ENCODE data around the gene PTPRE. TPM values are rescaled to one million over a fixed set of nuclear protein-coding genes. Genes with fewer than 3 reads are reported as not detected.

PTPRE gene
- polyA plus RNA-seq, 1 donor (not counting 4 experiments of a cell fraction or from before 2014, with no cell fraction given) = 15.1 TPM

- Histone ChIP-seq H3K79me2 (ENCODE audit: control insufficient read depth, insufficient read depth, low read length) (peaks cover 3% of the 10 kb centered on the region), H3K9me3 (ENCODE audit: control insufficient read depth, low read depth, low read length) (no peaks in the 10 kb centered on the region), H2AFZ (ENCODE audit: control insufficient read depth, low read length) (no peak overlapping the region), H3K4me1 (ENCODE audit: control insufficient read depth, extremely low read depth, insufficient read depth, low read length) (peaks cover 8% of the 10 kb centered on the region), H3K4me3 (ENCODE audit: control insufficient read depth in 2 of 3, extremely low read depth in 1 of 3, insufficient read depth in 2 of 3, low read depth in 1 of 3, low read length in 3 of 3) (no peak overlapping the region), H3K9me1 (ENCODE audit: control insufficient read depth, extremely low read depth, insufficient read depth, low read length) (peaks cover 2% of the 10 kb centered on the region), H3K9ac (ENCODE audit: control insufficient read depth, extremely low read depth, insufficient read depth, low read length) (no peak overlapping the region), H3K4me2 (ENCODE audit: control insufficient read depth, extremely low read depth, insufficient read depth, low read depth, low read length) (no peak overlapping the region), H4K20me1 (ENCODE audit: control insufficient read depth, extremely low read depth, insufficient read depth, low read length) (peaks cover 4% of the 10 kb centered on the region), H3K36me3 (ENCODE audit: control insufficient read depth in 2 of 2, extremely low read depth in 1 of 2, insufficient read depth in 2 of 2, low read length in 2 of 2) (peaks cover 49 to 52% of the 10 kb centered on the region in 2 experiments), H3K27ac (ENCODE audit: control insufficient read depth, insufficient read depth, low read length) (no peak overlapping the region), H3K27me3 (ENCODE audit: control insufficient read depth, extremely low read depth, insufficient read depth, low read length) (no peaks in the 10 kb centered on the region)
- TF ChIP-seq EZH2 (IDR thresholded peaks at IDR 0.05; ENCODE audit: low read length) (no peak), CTCF (optimal IDR thresholded peaks at IDR 0.05 in 1 of 3, IDR thresholded peaks at IDR 0.05 in 1 of 3, conservative IDR thresholded peaks at IDR 0.05 in 1 of 3; ENCODE audit: extremely low read depth in 1 of 3, insufficient read depth in 2 of 3, low read length in 3 of 3) (no peak)
- dilution Hi-C loops (cut with MboI; ENCODE audit: extremely low pct_ligation_motif_present, low sequenced_read_pairs) = no loop called here
- no peak for DNase-seq (ENCODE audit: low read depth, low spot score)
- FAIRE-seq = no peak
Measured at GRCh38 chr10:128058106-128058749, 151.3 kb downstream of the PTPRE start.

- Histone ChIP-seq H3K4me3 (ENCODE audit: control insufficient read depth in 2 of 3, extremely low read depth in 1 of 3, insufficient read depth in 2 of 3, low read depth in 1 of 3, low read length in 3 of 3) (no peak overlapping the region), H3K9ac (ENCODE audit: control insufficient read depth, extremely low read depth, insufficient read depth, low read length) (no peak overlapping the region), H3K4me1 (ENCODE audit: control insufficient read depth, extremely low read depth, insufficient read depth, low read length) (peaks cover 13% of the 10 kb centered on the region), H4K20me1 (ENCODE audit: control insufficient read depth, extremely low read depth, insufficient read depth, low read length) (peaks cover 4% of the 10 kb centered on the region), H3K4me2 (ENCODE audit: control insufficient read depth, extremely low read depth, insufficient read depth, low read depth, low read length) (no peak overlapping the region), H3K36me3 (ENCODE audit: control insufficient read depth in 2 of 2, extremely low read depth in 1 of 2, insufficient read depth in 2 of 2, low read length in 2 of 2) (peaks cover 46 to 54% of the 10 kb centered on the region in 2 experiments), H3K79me2 (ENCODE audit: control insufficient read depth, insufficient read depth, low read length) (no peaks in the 10 kb centered on the region), H3K9me3 (ENCODE audit: control insufficient read depth, low read depth, low read length) (no peaks in the 10 kb centered on the region), H3K27ac (ENCODE audit: control insufficient read depth, insufficient read depth, low read length) (no peak overlapping the region), H3K9me1 (ENCODE audit: control insufficient read depth, extremely low read depth, insufficient read depth, low read length) (peaks cover 2% of the 10 kb centered on the region), H3K27me3 (ENCODE audit: control insufficient read depth, extremely low read depth, insufficient read depth, low read length) (no peaks in the 10 kb centered on the region), H2AFZ (ENCODE audit: control insufficient read depth, low read length) (no peak overlapping the region)
- no peak for FAIRE-seq
- DNase-seq (ENCODE audit: low read depth, low spot score) = no peak
- no peak for TF ChIP-seq EZH2 (IDR thresholded peaks at IDR 0.05; ENCODE audit: low read length)
- no peak for TF ChIP-seq CTCF (optimal IDR thresholded peaks at IDR 0.05 in 1 of 3, IDR thresholded peaks at IDR 0.05 in 1 of 3, conservative IDR thresholded peaks at IDR 0.05 in 1 of 3; ENCODE audit: extremely low read depth in 1 of 3, insufficient read depth in 2 of 3, low read length in 3 of 3)
- dilution Hi-C loops (cut with MboI; ENCODE audit: extremely low pct_ligation_motif_present, low sequenced_read_pairs) = no loop called here
Measured at GRCh38 chr10:128058750-128059134, 151.8 kb downstream of the PTPRE start.

All from keratinocyte (primary cell).